ENCODE results near the gene ABCF2. TPM values are rescaled to one million over a fixed set of nuclear protein-coding genes. Genes with fewer than 3 reads are reported as not detected.

Gene ABCF2
- total RNA-seq, 2 experiments from 2014 or later, result 41.1 to 41.2 TPM

GRCh38 chr7:151264615-151265014 is 37.6 kb upstream of the ABCF2 start:
- Mint-ChIP-seq H3K9me3 (no peaks in the 10 kb centered on the region), H3K4me3 (no peak overlapping the region), H3K27me3 (peaks cover 3% of the 10 kb centered on the region), H3K27ac (no peak overlapping the region), H3K4me1 (ENCODE audit: low read depth) (no peaks in the 10 kb centered on the region), H3K36me3 (no peaks in the 10 kb centered on the region)
- ChIA-PET POLR2A (no interaction called here), CTCF (no interaction called here)
- no peak for DNase-seq
- intact Hi-C loops (cut with micrococcal nuclease), result no loop called here

GRCh38 chr7:151261529-151261928 is 34.5 kb upstream of the ABCF2 start:
- Mint-ChIP-seq H3K27me3 (peaks cover 11% of the 10 kb centered on the region), H3K4me3 (no peak overlapping the region), H3K4me1 (ENCODE audit: low read depth) (no peaks in the 10 kb centered on the region), H3K36me3 (no peaks in the 10 kb centered on the region), H3K27ac (no peak overlapping the region), H3K9me3 (no peaks in the 10 kb centered on the region)
- intact Hi-C loops (cut with micrococcal nuclease), result no loop called here
- DNase-seq, result no peak
- ChIA-PET CTCF (interaction anchor here (0.8 to 2.2 kb wide), 2 partner anchors 14 to 17 kb away, joined by 3 to 8 read pairs; no protein-coding TSS in a partner anchor), POLR2A (no interaction called here)

- Mint-ChIP-seq H3K27me3 (peaks cover 13% of the 10 kb centered on the region), H3K36me3 (no peaks in the 10 kb centered on the region), H3K27ac (no peak overlapping the region), H3K9me3 (no peaks in the 10 kb centered on the region), H3K4me3 (no peak overlapping the region), H3K4me1 (ENCODE audit: low read depth) (no peaks in the 10 kb centered on the region)
- intact Hi-C loops (cut with micrococcal nuclease), result no loop called here
- CTCF ChIA-PET, result no interaction called here
- POLR2A ChIA-PET, result no interaction called here
- no peak for DNase-seq
Measured at GRCh38 chr7:151260883-151261282, 33.9 kb upstream of the ABCF2 start.

GRCh38 chr7:151260471-151260870 is 33.5 kb upstream of the ABCF2 start:
- ChIA-PET CTCF (interaction anchor here (1.0 kb wide), 1 partner anchor 16 kb away, joined by 4 read pairs; no protein-coding TSS in a partner anchor), POLR2A (no interaction called here)
- no peak for DNase-seq
- H3K4me1 Mint-ChIP-seq (ENCODE audit: low read depth), result no peaks in the 10 kb centered on the region
- peaks cover 14% of the 10 kb centered on the region for H3K27me3 Mint-ChIP-seq
- no peaks in the 10 kb centered on the region for H3K36me3 Mint-ChIP-seq
- no peaks in the 10 kb centered on the region for H3K9me3 Mint-ChIP-seq
- intact Hi-C loops (cut with micrococcal nuclease), result no loop called here
- H3K27ac Mint-ChIP-seq, result no peak overlapping the region
- no peak overlapping the region for H3K4me3 Mint-ChIP-seq

GRCh38 chr7:151257990-151258389 is 31.0 kb upstream of the ABCF2 start:
- H3K4me3 Mint-ChIP-seq, result no peak overlapping the region
- H3K4me1 Mint-ChIP-seq (ENCODE audit: low read depth), result no peaks in the 10 kb centered on the region
- CTCF ChIA-PET, result interaction anchor here (3.4 kb wide), 1 partner anchor 14 kb away, joined by 21 read pairs; no protein-coding TSS in a partner anchor
- H3K36me3 Mint-ChIP-seq, result no peaks in the 10 kb centered on the region
- intact Hi-C loops (cut with micrococcal nuclease), result no loop called here
- no peak for DNase-seq
- no peaks in the 10 kb centered on the region for H3K9me3 Mint-ChIP-seq
- H3K27ac Mint-ChIP-seq, result no peak overlapping the region
- peaks cover 30% of the 10 kb centered on the region for H3K27me3 Mint-ChIP-seq
- POLR2A ChIA-PET, result no interaction called here

DNA sequence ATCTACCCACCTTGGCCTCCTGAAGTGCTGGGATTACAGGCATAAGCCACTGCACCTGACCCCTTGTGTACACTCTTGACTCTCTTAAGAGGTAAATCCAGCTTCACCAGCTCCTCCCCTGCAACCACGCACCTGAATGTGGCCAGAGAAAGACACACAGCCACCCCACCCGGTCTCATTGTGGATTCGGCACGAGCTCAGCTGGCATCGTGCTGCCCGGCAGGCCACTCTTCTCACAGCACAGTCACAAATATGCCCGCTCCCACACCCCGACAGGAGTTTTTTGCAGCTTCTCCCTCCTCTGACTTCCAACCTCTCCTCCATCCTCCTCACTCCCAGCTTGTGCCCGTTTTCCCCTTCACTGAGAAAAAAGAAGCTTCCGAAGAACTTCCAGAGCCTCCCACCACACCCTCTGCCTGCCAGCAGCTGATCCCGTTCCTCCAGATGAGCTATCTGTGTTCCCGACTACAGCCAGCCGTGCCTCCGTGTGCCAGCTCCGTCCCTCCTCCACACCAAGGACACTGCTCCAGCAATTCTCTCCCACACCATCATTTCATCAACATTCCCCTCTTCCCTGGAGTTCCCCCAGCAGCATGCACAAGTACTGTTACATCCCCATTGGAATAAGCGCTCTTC is 29.5 kb upstream of the ABCF2 start:
- intact Hi-C loops (cut with micrococcal nuclease), result no loop called here
- DNase-seq, result no peak
- CTCF ChIA-PET, result interaction anchor here (0.9 to 3.4 kb wide), 2 partner anchors 10 to 13 kb away, joined by 3 to 21 read pairs; no protein-coding TSS in a partner anchor
- no peak overlapping the region for H3K27ac Mint-ChIP-seq
- H3K36me3 Mint-ChIP-seq, result no peaks in the 10 kb centered on the region
- peaks cover 39% of the 10 kb centered on the region for H3K27me3 Mint-ChIP-seq
- no peaks in the 10 kb centered on the region for H3K4me1 Mint-ChIP-seq (ENCODE audit: low read depth)
- POLR2A ChIA-PET, result interaction anchor here (1.5 kb wide), 1 partner anchor 14 kb away, joined by 5 read pairs; no protein-coding TSS in a partner anchor
- no peak overlapping the region for H3K4me3 Mint-ChIP-seq
- no peaks in the 10 kb centered on the region for H3K9me3 Mint-ChIP-seq

GRCh38 chr7:151255390-151255789 is 28.4 kb upstream of the ABCF2 start:
- Mint-ChIP-seq H3K27me3 (peaks cover 46% of the 10 kb centered on the region), H3K4me1 (ENCODE audit: low read depth) (peaks cover 4% of the 10 kb centered on the region), H3K9me3 (no peaks in the 10 kb centered on the region), H3K27ac (no peak overlapping the region), H3K4me3 (no peak overlapping the region), H3K36me3 (no peaks in the 10 kb centered on the region)
- ChIA-PET POLR2A (interaction anchor here (1.5 kb wide), 1 partner anchor 12 kb away, joined by 5 read pairs; no protein-coding TSS in a partner anchor), CTCF (interaction anchor here (0.8 to 3.4 kb wide), 3 partner anchors 9 to 87 kb away, joined by 3 to 21 read pairs (median 4); no protein-coding TSS in a partner anchor)
- DNase-seq, result no peak
- intact Hi-C loops (cut with micrococcal nuclease), result no loop called here

DNA sequence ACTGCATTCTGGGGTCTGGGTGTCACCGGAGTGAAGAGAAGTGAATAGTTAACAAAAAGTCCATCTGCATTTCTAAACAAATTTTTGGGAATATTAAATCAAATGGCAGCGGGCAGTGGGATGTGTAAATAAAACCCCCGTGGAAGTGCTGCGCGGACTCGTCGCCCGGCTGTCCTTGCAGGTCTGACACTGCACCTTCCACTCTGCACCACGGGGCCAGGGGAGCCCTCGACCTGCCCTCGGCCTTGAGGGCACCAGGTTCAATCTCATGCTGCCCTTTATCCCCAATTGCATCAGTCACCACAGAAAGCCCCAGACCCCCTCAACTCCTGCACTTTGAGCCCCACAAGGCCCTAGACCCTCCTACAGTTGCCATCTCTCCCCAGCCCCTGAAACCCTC is 27.8 kb upstream of the ABCF2 start:
- no peak for DNase-seq
- Mint-ChIP-seq H3K36me3 (no peaks in the 10 kb centered on the region), H3K4me1 (ENCODE audit: low read depth) (peaks cover 4% of the 10 kb centered on the region), H3K4me3 (no peak overlapping the region), H3K27me3 (peaks cover 50% of the 10 kb centered on the region), H3K27ac (no peak overlapping the region), H3K9me3 (no peaks in the 10 kb centered on the region)
- CTCF ChIA-PET, result interaction anchor here (1.3 to 3.4 kb wide), 2 partner anchors 9 to 11 kb away, joined by 4 to 21 read pairs; no protein-coding TSS in a partner anchor
- POLR2A ChIA-PET, result interaction anchor here (1.5 kb wide), 1 partner anchor 12 kb away, joined by 5 read pairs; no protein-coding TSS in a partner anchor
- intact Hi-C loops (cut with micrococcal nuclease), result no loop called here

- DNase-seq, result no peak
- intact Hi-C loops (cut with micrococcal nuclease), result no loop called here
- H3K36me3 Mint-ChIP-seq, result no peaks in the 10 kb centered on the region
- H3K4me1 Mint-ChIP-seq (ENCODE audit: low read depth), result peaks cover 5% of the 10 kb centered on the region
- H3K9me3 Mint-ChIP-seq, result no peaks in the 10 kb centered on the region
- H3K27ac Mint-ChIP-seq, result no peak overlapping the region
- peaks cover 55% of the 10 kb centered on the region for H3K27me3 Mint-ChIP-seq
- CTCF ChIA-PET, result interaction anchor here (0.9 kb wide), 1 partner anchor 10 kb away, joined by 3 read pairs; no protein-coding TSS in a partner anchor
- no peak overlapping the region for H3K4me3 Mint-ChIP-seq
- POLR2A ChIA-PET, result no interaction called here
Measured at GRCh38 chr7:151254316-151254715, 27.3 kb upstream of the ABCF2 start.

- H3K4me3 Mint-ChIP-seq, result no peak overlapping the region
- intact Hi-C loops (cut with micrococcal nuclease), result no loop called here
- no peak for DNase-seq
- no peaks in the 10 kb centered on the region for H3K36me3 Mint-ChIP-seq
- H3K4me1 Mint-ChIP-seq (ENCODE audit: low read depth), result peaks cover 10% of the 10 kb centered on the region
- no peak overlapping the region for H3K27ac Mint-ChIP-seq
- peaks cover 60% of the 10 kb centered on the region for H3K27me3 Mint-ChIP-seq
- CTCF ChIA-PET, result interaction anchor here (1.3 to 1.6 kb wide), 2 partner anchors 9 to 85 kb away, joined by 3 read pairs; partner anchors contain the start of gene GBX1
- POLR2A ChIA-PET, result no interaction called here
- H3K9me3 Mint-ChIP-seq, result no peaks in the 10 kb centered on the region
Measured at GRCh38 chr7:151252961-151253711, 26.1 kb upstream of the ABCF2 start.

DNA sequence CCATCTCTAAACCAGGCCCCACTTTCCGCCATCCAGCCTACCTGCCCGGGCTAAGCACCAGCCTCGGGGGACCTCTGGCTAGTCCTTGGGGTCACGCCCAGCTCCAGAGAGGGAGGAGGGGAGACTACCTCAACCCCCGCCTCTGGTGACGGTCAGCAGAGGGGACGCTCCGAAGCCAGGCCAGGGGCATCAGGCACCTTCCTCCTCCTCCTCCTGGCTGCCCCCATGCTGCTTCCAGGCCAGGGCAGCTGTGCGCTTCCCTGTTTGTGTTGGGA is 25.5 kb upstream of the ABCF2 start:
- intact Hi-C loops (cut with micrococcal nuclease), result no loop called here
- ChIA-PET CTCF (interaction anchor here (1.3 to 1.6 kb wide), 2 partner anchors 8 to 85 kb away, joined by 3 read pairs; partner anchors contain the start of gene GBX1), POLR2A (no interaction called here)
- H3K4me3 Mint-ChIP-seq, result no peak overlapping the region
- no peaks in the 10 kb centered on the region for H3K36me3 Mint-ChIP-seq
- no peaks in the 10 kb centered on the region for H3K9me3 Mint-ChIP-seq
- H3K27ac Mint-ChIP-seq, result no peak overlapping the region
- DNase-seq, result no peak
- H3K4me1 Mint-ChIP-seq (ENCODE audit: low read depth), result peaks cover 14% of the 10 kb centered on the region
- H3K27me3 Mint-ChIP-seq, result peaks cover 60% of the 10 kb centered on the region

DNA sequence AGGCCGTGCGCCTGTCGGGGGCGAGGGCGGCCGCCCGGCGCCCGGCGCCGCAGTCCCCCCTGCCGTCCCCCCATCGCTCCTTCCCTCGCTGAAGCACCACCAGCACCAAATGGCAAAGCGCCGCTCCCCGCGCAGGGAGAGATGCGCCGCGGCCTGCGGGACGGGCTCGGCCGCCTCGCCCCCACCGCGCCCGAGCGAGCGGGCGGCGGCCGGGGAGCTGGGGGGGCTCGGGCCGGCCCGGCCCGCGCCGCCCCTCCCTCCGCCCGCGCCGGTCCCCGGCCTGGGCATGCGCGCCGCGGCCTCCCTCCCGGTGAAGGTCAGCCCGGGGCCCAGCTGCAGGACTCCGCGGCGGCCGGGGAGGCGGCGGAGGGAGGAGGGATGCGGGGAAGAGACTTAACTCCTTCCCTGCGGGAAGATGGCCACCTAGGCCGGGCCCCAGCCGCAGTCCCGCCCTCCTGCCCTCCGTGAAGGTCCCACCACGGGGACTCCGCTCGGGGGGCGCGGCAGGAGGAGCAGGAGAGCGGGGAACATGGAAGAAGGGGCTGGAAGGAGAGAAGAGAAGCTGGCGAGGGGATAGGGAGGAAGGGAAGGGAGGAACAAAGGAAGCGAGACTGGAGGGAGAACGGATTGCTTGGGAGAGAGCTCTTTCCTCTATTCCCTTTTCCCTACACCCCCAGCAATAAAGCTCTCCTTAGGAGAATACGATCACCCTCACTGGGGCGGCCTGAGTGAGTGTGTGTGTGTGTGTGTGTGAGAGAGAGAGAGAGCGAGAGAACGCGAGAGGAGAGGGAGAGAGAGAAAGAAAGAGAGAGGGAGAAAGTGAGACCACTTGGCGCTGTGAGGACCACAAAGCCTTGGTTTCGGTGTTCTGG is 24.9 kb upstream of the ABCF2 start:
- peaks cover 14% of the 10 kb centered on the region for H3K4me1 Mint-ChIP-seq (ENCODE audit: low read depth)
- no peaks in the 10 kb centered on the region for H3K36me3 Mint-ChIP-seq
- intact Hi-C loops (cut with micrococcal nuclease), result no loop called here
- no peak for DNase-seq
- peaks cover 63% of the 10 kb centered on the region for H3K27me3 Mint-ChIP-seq
- no peak overlapping the region for H3K4me3 Mint-ChIP-seq
- no peaks in the 10 kb centered on the region for H3K9me3 Mint-ChIP-seq
- H3K27ac Mint-ChIP-seq, result no peak overlapping the region
- POLR2A ChIA-PET, result no interaction called here
- CTCF ChIA-PET, result interaction anchor here (0.7 to 1.6 kb wide), 3 partner anchors 8 to 84 kb away, joined by 3 read pairs; partner anchors contain the start of gene GBX1
